AG09309 (cell line): ENCODE measurements around the gene BCL11A.

Source experiments
- DNase-seq: peaks from one replicate; pipeline ENCODE4 v3.0.0-alpha.2; 2010; ENCODE audit warnings: low read depth
- H3K4me3 ChIP-seq: 2 replicates; pipeline ENCODE4 v1.5.1; 2011; ENCODE audit warnings: mild to moderate bottlenecking, low read depth, low read length, moderate library complexity; ENCODE audit not compliant: control insufficient read depth
- CTCF ChIP-seq: IDR thresholded peaks from 2 replicates; pipeline ENCODE4 v1.5.1; 2011; ENCODE audit warnings: mild to moderate bottlenecking, low read depth, low read length, inconsistent platforms; ENCODE audit not compliant: insufficient read depth, control insufficient read depth; ENCODE audit errors: missing control alignments

Gene BCL11A

DNA sequence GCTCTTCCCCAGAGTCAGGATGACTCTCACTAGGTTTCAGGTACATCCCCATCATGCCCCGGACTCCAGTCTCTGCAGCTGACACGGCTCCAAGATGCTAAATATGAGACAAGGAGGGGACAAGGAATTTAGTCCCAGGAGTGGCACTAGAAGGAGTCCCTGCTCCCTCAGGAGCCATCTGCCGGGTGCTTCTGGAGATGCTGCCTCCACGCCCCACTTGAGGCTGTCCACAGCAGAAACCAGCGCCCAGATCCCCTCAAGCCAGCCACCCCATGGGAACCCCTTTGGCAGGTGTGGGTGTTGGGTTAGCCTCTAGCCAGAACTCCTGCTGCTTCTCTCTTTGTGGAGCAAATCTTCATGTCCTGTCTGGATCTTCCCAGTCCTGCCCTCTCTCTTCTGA, 40.3 kb downstream of the BCL11A start:
- DNase-seq: no peak
- no peak for TF ChIP-seq CTCF
- H3K4me3 ChIP-seq: no peak overlapping the region

DNA sequence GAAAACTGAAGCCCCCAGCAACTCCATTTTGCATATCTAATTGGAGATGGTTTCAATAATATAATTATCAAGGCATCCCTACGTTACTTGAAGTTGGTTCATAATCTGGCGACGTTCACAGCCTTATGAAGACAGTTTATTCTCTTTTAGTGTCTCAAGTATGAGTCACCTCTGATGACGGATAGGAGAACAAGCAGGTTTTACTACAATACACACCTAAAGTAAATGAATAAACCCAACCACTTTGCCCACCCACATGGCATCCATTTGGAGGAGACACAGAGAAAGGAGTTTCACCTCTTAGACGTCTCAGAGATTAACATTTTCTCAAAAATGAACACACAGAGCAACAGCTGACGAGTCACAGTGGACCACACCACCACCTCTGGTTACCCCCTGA, 40.8 kb downstream of the BCL11A start:
- no peak overlapping the region for H3K4me3 ChIP-seq
- no peak for TF ChIP-seq CTCF
- no peak for DNase-seq

DNA sequence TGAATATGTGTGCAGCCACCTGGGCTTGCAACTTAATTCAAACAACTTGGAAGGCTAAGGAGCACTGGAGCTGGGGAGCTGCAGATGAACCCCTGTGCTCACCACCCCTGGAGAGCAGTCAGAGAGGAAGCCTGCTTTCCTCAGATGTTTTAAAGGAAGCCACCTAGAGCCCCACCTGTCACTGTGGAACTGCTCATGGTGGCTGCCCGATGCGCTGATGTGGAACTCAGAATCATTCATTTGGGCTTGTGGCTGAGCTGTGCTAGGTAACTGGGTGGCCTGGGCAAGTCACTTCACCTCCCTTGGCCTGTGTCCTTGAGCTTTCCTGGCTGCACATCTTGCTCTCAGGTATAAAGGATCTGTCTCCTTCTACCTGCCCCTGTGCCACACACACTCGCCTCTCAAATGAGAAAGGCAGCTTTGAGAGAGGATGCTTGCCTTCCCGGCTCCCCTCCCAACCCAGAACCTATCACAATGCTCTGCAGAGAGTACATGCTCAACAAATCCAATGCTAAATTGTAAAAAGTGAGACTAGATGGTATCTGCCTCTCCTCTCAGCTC, 41.3 kb downstream of the BCL11A start:
- no peak for TF ChIP-seq CTCF
- H3K4me3 ChIP-seq: no peak overlapping the region
- DNase-seq: no peak

DNA sequence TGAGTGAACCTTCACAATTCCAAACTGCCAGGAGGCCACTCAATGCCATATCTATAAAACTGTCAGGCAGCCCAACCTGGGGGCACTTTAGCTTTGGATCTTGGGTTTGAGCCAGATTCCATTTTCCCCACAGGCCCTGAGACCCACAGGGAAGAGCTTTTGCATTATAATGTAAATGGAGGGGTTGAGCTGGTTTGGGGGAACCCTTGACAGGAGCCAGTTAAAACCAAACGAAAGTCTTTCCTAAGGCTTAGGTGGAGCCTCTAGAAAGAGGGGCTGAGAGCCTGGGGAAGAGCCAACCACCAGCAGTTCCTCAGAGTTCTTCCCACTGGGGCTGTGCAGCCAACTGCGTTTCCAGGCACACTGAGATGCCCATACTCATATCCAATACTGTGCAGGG, 42.7 kb downstream of the BCL11A start:
- H3K4me3 ChIP-seq: no peak overlapping the region
- no peak for TF ChIP-seq CTCF
- DNase-seq: no peak

- H3K4me3 ChIP-seq: no peak overlapping the region
- DNase-seq: no peak
- no peak for TF ChIP-seq CTCF
Observed at GRCh38 chr2:60509066-60509465, 44.4 kb downstream of the BCL11A start.

DNA sequence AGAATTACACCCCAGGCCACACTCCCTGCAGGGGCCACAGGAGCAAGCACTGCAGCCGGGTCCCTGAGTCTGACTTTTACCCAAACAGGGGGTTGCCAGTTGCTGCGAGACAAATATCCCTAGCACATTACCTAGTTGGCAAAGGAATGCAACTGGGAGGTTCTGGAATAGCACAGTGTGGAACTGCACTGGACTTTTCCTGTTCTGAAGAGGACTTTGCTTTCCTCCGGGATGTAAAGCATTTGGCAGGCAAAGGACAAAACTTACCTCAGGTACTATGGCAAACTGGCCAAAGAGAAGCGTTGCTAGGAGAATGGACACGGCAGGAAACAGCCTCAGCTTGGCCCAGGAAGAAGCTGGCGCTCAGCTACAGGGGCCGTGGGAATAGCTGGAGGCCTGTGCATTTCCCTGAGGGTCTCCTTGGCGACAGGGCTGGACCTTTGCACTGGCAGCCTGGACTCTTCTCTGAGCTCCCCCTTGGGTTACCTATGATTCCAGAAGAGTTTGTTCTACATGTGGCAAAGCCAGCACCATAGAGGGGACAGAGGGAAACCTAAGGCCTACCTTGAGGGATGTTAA, 45.0 kb downstream of the BCL11A start:
- no peak for TF ChIP-seq CTCF
- DNase-seq: no peak
- no peak overlapping the region for H3K4me3 ChIP-seq
